Epithelial cell of esophagus (primary cell): ENCODE results near the gene SFXN5.
A peak's percentile ranks its signal among the peaks of the same experiment; 100 is the strongest.

Experiments
- DNase-seq: peaks from one replicate; pipeline ENCODE4 v3.0.0; 2010; ENCODE audit warnings: low read depth
- H3K4me3 ChIP-seq: 2 replicates; pipeline ENCODE4 v1.5.1; 2011; ENCODE audit warnings: mild to moderate bottlenecking, low read length, control low read depth
- TF ChIP-seq, protein P1 (sequence below): IDR thresholded peaks from 2 replicates; pipeline ENCODE4 v1.5.1; 2011; ENCODE audit warnings: low read depth, mild to moderate bottlenecking, low read length, control low read depth, inconsistent platforms; ENCODE audit not compliant: insufficient read depth; ENCODE audit errors: missing control alignments

SFXN5 gene

DNA sequence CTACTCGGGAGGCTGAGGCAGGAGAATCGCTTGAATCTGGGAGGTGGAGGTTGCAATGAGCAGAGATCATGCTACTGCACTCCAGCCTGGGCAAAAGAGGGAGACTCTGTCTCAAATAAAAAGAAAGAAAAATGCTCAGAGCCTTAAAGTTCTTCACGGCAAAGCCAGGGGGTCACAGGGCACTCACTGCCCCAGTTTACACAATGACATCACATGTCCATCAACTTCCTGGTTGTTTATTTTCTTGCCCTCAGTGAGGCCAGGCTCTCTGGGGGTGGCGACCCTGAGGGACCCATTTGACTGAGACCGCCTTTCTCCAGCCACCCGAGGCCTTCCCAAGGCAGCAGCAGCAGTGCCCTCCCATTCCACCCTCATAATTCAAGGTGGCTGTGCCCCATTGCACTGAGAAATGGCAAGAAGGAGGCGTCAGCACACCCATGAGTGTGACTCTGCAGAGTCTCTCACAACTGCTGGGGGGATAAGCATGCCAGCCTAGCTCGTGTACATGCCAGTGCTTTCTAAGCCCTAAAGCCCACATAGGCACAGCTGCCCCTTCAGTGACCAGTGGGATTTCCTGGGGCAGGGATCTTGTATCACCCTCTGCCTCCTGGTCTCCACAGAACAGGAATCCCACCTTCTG lies 50.0 kb downstream of the SFXN5 start:
- TF ChIP-seq, protein P1, sequence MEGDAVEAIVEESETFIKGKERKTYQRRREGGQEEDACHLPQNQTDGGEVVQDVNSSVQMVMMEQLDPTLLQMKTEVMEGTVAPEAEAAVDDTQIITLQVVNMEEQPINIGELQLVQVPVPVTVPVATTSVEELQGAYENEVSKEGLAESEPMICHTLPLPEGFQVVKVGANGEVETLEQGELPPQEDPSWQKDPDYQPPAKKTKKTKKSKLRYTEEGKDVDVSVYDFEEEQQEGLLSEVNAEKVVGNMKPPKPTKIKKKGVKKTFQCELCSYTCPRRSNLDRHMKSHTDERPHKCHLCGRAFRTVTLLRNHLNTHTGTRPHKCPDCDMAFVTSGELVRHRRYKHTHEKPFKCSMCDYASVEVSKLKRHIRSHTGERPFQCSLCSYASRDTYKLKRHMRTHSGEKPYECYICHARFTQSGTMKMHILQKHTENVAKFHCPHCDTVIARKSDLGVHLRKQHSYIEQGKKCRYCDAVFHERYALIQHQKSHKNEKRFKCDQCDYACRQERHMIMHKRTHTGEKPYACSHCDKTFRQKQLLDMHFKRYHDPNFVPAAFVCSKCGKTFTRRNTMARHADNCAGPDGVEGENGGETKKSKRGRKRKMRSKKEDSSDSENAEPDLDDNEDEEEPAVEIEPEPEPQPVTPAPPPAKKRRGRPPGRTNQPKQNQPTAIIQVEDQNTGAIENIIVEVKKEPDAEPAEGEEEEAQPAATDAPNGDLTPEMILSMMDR = no peak
- no peak for DNase-seq
- H3K4me3 ChIP-seq = no peak overlapping the region

DNA sequence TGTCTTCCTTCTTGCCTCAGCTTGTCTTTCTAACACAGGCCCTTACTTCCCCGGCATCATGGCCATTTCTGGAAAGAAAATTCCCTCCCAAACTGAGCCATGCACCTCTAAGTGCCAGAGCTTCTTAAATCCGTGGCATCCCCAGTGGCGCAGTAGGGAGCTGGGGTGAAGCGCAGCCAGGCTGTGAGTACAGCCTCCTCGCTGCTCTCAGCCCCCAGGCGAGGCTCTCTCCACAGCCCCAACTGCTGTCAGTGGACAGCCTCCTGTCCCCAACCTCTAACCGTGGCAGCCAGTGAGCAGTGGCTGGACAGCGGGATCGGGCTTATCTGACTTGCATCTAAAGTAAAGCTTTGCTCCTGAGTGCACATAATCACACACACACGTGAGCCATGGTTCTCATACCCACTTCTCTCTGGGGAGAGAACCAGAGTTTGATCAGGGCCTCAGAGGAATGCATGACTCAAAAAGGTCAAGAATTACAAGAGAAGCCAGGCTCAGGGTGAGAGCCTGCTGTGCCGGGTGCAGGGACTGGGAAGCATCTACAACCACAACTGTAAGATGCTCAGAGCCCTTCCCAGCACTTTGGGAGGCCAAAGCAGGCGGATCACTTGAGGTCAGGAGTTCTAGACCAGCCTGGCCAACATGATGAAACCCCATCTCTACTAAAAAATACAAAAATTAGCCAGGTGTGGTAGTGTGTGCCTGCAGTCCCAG lies 50.7 kb downstream of the SFXN5 start:
- no peak overlapping the region for H3K4me3 ChIP-seq
- peak; percentile 12 for DNase-seq
- TF ChIP-seq, protein P1 = no peak

DNA sequence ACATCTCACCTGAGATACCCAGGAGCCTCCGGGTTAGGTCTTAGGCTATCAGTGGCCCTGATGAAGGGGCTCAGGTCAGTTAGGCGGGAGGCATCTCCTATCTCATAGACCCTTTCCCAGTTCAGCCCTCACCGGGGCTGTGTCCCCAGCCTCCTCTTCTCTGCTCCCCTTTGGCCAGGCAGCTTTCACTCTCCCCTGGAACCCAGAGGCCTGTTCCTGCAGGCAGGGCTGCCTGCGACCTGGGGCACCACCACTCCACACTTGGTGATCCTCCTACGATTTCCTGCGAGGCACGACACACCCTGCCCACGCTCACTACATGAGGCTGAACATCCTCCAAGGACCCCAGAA lies 51.2 kb downstream of the SFXN5 start:
- DNase-seq = no peak
- no peak overlapping the region for H3K4me3 ChIP-seq
- TF ChIP-seq, protein P1 = no peak

DNA sequence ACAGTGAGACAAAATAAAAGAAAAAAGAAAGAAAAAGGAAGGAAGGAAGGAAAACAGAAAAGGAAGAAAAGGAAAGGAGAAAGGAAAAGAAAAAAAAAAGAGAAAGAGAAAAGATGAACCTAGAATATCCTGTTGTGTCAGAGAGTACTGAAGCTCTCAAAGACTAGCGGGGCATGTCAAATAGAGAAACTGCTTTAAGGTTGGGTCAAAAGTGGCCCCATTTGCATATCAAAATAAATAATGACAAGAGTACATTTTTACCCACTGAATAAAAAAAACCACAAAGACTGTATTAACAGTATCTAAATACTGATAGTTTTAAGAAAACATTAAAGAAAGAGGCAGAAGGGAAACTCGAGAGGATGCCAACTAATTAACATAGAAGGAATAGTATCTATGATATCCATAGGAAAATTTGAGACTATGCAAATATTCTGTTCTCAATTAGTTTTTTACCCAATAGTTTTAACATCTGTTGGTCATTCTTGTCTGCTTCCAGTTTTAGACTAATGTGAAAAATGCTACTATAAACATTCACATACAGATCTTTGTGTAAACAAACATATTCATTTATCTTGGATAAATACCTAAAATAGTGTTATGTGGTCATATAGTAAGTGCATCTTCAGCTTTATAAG lies 53.2 kb downstream of the SFXN5 start:
- no peak for DNase-seq
- TF ChIP-seq, protein P1 = no peak
- H3K4me3 ChIP-seq = no peak overlapping the region

DNA sequence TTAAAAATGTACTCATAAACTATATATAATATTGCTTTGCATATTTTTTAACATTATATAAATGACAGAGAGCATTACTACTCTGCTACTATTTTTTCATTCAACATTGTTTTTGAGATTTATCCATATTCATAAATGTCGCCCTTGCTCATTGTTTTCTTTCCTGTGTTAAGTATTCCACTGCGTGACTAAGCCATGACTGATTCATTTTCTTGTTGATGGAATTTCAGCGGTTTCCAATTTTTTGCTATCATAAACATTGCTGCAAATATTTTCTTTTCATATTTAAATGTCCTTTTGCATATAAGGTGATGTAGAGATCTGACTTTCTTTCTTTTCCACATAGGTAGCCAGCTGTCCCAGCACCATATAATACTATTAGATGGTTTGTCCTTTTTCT lies 57.6 kb downstream of the SFXN5 start:
- peak; percentile 61 for DNase-seq
- H3K4me3 ChIP-seq = no peak overlapping the region
- TF ChIP-seq, protein P1 = no peak

DNA sequence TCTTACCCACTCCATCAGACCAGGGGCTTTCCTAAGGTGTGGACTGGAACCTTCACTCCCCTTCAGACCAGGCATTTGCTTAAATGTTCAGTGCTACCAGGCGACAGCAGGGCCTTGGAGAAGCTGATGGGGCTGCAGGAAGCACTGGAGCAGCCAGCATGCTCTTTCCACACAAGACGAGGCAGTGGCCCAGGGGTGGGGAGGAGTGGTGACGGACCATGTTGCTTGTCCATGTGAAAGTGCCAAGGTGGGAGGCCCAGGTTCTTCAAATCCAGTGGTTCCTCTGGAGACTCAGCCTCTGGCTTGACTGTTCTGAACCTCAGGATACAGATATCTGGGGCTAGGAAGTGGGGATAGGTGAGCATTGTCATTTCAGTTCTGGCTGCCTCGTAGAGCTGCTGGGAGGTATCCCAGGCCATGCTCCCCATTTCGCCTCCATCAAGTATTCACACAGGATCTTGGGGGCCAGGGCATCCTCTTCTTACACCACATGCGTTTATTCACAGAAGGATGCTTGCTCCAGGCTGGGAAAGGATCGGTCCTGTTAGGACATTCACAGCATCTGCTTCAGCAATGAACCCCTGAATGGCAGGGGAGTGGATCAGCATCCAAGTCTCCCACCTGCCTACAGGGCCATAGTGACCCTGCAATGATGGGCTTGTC lies 62.2 kb downstream of the SFXN5 start:
- H3K4me3 ChIP-seq = no peak overlapping the region
- TF ChIP-seq, protein P1 = no peak
- DNase-seq = no peak
